Activated CD4-positive, alpha-beta T cell treated with anti-CD3 and anti-CD28 coated beads, Interleukin-2, amount 10 ng/mL, durations not matched to agents 7 days and 5 days (primary cell): ENCODE measurements around the gene ARMH3. TPM values are rescaled to one million over a fixed set of nuclear protein-coding genes. Genes with fewer than 3 reads are reported as not detected.

Experiments
- CTCF ChIA-PET: fragments of 350-600 bp; sonication (Branson Sonifier 250); formaldehyde crosslinking; loops from one replicate; lab custom pipeline; 2021; ENCODE audit warnings: antibody characterized with exemption; lab: Charles Lee
- POLR2A ChIA-PET: fragments of 350-600 bp; sonication (Branson Sonifier 250); formaldehyde crosslinking; loops from one replicate; lab custom pipeline; 2021; ENCODE audit warnings: antibody characterized with exemption; lab: Charles Lee
- DNase-seq: peaks from one replicate; pipeline ENCODE4 v3.0.0-alpha.2; 2020
- H3K27ac Mint-ChIP-seq: one replicate; pipeline ENCODE4 v1.8.0; 2021; ENCODE audit warnings: mild to moderate bottlenecking, moderate library complexity, mixed read lengths
- H3K27me3 Mint-ChIP-seq: one replicate; pipeline ENCODE4 v1.8.0; 2021; ENCODE audit warnings: mixed read lengths
- H3K36me3 Mint-ChIP-seq: one replicate; pipeline ENCODE4 v1.8.0; 2021; ENCODE audit warnings: low read depth, mixed read lengths
- H3K4me1 Mint-ChIP-seq: one replicate; pipeline ENCODE4 v1.8.0; 2021; ENCODE audit warnings: mixed read lengths
- H3K4me3 Mint-ChIP-seq: one replicate; pipeline ENCODE4 v1.8.0; 2021; ENCODE audit warnings: mild to moderate bottlenecking, moderate library complexity, mixed read lengths
- H3K9me3 Mint-ChIP-seq: one replicate; pipeline ENCODE4 v1.8.0; 2021; ENCODE audit warnings: mixed read lengths
- total RNA-seq, 2 experiments: library from RNA; stranded (reverse); gene quantifications; one replicate each; pipeline ENCODE4 v1.2.3, GENCODE V29; 2021

The ARMH3 gene
- total RNA-seq, 2 experiments from 2014 or later, result 22.1 to 23.6 TPM

GRCh38 chr10:101850749-101851148 lies 205.2 kb downstream of the ARMH3 start:
- Mint-ChIP-seq H3K4me1 (no peaks in the 10 kb centered on the region), H3K27me3 (no peaks in the 10 kb centered on the region), H3K36me3 (no peaks in the 10 kb centered on the region), H3K4me3 (no peak overlapping the region), H3K27ac (no peak overlapping the region), H3K9me3 (no peaks in the 10 kb centered on the region)
- CTCF ChIA-PET, result interaction anchor here (1.1 to 4.4 kb wide), 2 partner anchors 10 to 222 kb away, joined by 4 to 35 read pairs; no protein-coding TSS in a partner anchor
- POLR2A ChIA-PET, result no interaction called here
- no peak for DNase-seq

GRCh38 chr10:101848894-101849351 lies 207.1 kb downstream of the ARMH3 start:
- Mint-ChIP-seq H3K36me3 (no peaks in the 10 kb centered on the region), H3K4me1 (peaks cover 6% of the 10 kb centered on the region), H3K4me3 (no peak overlapping the region), H3K9me3 (no peaks in the 10 kb centered on the region), H3K27ac (no peak overlapping the region), H3K27me3 (no peaks in the 10 kb centered on the region)
- CTCF ChIA-PET, result interaction anchor here (0.6 to 4.4 kb wide), 4 partner anchors 8 to 130 kb away, joined by 3 to 35 read pairs (median 4); no protein-coding TSS in a partner anchor
- POLR2A ChIA-PET, result no interaction called here
- DNase-seq, result no peak

- no peak overlapping the region for H3K4me3 Mint-ChIP-seq
- DNase-seq, result no peak
- CTCF ChIA-PET, result interaction anchor here (0.6 to 4.4 kb wide), 4 partner anchors 8 to 131 kb away, joined by 3 to 35 read pairs (median 4); no protein-coding TSS in a partner anchor
- H3K4me1 Mint-ChIP-seq, result peaks cover 8% of the 10 kb centered on the region
- no peaks in the 10 kb centered on the region for H3K36me3 Mint-ChIP-seq
- POLR2A ChIA-PET, result no interaction called here
- no peaks in the 10 kb centered on the region for H3K9me3 Mint-ChIP-seq
- peaks cover 1% of the 10 kb centered on the region for H3K27me3 Mint-ChIP-seq
- H3K27ac Mint-ChIP-seq, result no peak overlapping the region
Observed at GRCh38 chr10:101848408-101848807, 207.6 kb downstream of the ARMH3 start.

- POLR2A ChIA-PET, result no interaction called here
- Mint-ChIP-seq H3K9me3 (no peaks in the 10 kb centered on the region), H3K36me3 (no peaks in the 10 kb centered on the region), H3K4me1 (peaks cover 30% of the 10 kb centered on the region), H3K27me3 (peaks cover 21% of the 10 kb centered on the region), H3K4me3 (no peak overlapping the region), H3K27ac (no peak overlapping the region)
- no peak for DNase-seq
- CTCF ChIA-PET, result interaction anchor here (0.6 to 1.9 kb wide), 7 partner anchors 9 to 812 kb away, joined by 3 to 6 read pairs (median 3); no protein-coding TSS in a partner anchor
Observed at GRCh38 chr10:101845893-101846292, 210.1 kb downstream of the ARMH3 start.

- H3K36me3 Mint-ChIP-seq, result no peaks in the 10 kb centered on the region
- H3K9me3 Mint-ChIP-seq, result no peaks in the 10 kb centered on the region
- peak; percentile 53 for DNase-seq
- POLR2A ChIA-PET, result no interaction called here
- CTCF ChIA-PET, result interaction anchor here (0.6 to 5.1 kb wide), 7 partner anchors 7 to 229 kb away, joined by 3 to 35 read pairs (median 3); no protein-coding TSS in a partner anchor
- peak within 1 kb of the TSS; percentile 5 for H3K27ac Mint-ChIP-seq
- H3K27me3 Mint-ChIP-seq, result peaks cover 23% of the 10 kb centered on the region
- H3K4me1 Mint-ChIP-seq, result peaks cover 48% of the 10 kb centered on the region
- peak within 1 kb of the TSS; percentile 54 for H3K4me3 Mint-ChIP-seq
Observed at GRCh38 chr10:101843032-101844021, 212.6 kb downstream of the ARMH3 start, which contains the start of gene KCNIP2. KCNIP2 (minus strand) TSS chr10:101843800; CDS start chr10:101843568, 232 bp downstream.

GRCh38 chr10:101841826-101842225 lies 214.1 kb downstream of the ARMH3 start:
- ChIA-PET POLR2A (no interaction called here), CTCF (interaction anchor here (0.5 to 5.1 kb wide), 24 partner anchors 8 to 636 kb away, joined by 3 to 47 read pairs (median 6); partner anchors contain the start of gene OGA)
- peaks cover 48% of the 10 kb centered on the region for H3K4me1 Mint-ChIP-seq
- H3K36me3 Mint-ChIP-seq, result no peaks in the 10 kb centered on the region
- peaks cover 23% of the 10 kb centered on the region for H3K27me3 Mint-ChIP-seq
- H3K4me3 Mint-ChIP-seq, result no peak overlapping the region
- H3K27ac Mint-ChIP-seq, result no peak overlapping the region
- H3K9me3 Mint-ChIP-seq, result no peaks in the 10 kb centered on the region
- no peak for DNase-seq

GRCh38 chr10:101840741-101841453 lies 215.1 kb downstream of the ARMH3 start:
- H3K4me3 Mint-ChIP-seq, result peak overlapping the region; percentile 73
- ChIA-PET POLR2A (interaction anchor here (1.2 kb wide), 1 partner anchor 169 kb away, joined by 3 read pairs; no protein-coding TSS in a partner anchor), CTCF (interaction anchor here (0.5 to 5.1 kb wide), 47 partner anchors 9 to 637 kb away, joined by 3 to 47 read pairs (median 4); partner anchors contain the start of genes ARMH3 and OGA)
- H3K27ac Mint-ChIP-seq, result no peak overlapping the region
- H3K4me1 Mint-ChIP-seq, result peaks cover 50% of the 10 kb centered on the region
- no peaks in the 10 kb centered on the region for H3K36me3 Mint-ChIP-seq
- DNase-seq, result peak; percentile 75
- H3K27me3 Mint-ChIP-seq, result peaks cover 23% of the 10 kb centered on the region
- H3K9me3 Mint-ChIP-seq, result no peaks in the 10 kb centered on the region

GRCh38 chr10:101840102-101840684 lies 215.8 kb downstream of the ARMH3 start:
- H3K4me3 Mint-ChIP-seq, result peak overlapping the region; percentile 73
- H3K9me3 Mint-ChIP-seq, result no peaks in the 10 kb centered on the region
- CTCF ChIA-PET, result interaction anchor here (0.7 to 5.1 kb wide), 38 partner anchors 8 to 281 kb away, joined by 3 to 47 read pairs (median 4); partner anchors contain the start of genes ARMH3 and OGA
- DNase-seq, result peak; percentile 49
- POLR2A ChIA-PET, result interaction anchor here (1.2 kb wide), 1 partner anchor 170 kb away, joined by 3 read pairs; no protein-coding TSS in a partner anchor
- no peaks in the 10 kb centered on the region for H3K36me3 Mint-ChIP-seq
- H3K27me3 Mint-ChIP-seq, result peaks cover 23% of the 10 kb centered on the region
- peaks cover 54% of the 10 kb centered on the region for H3K4me1 Mint-ChIP-seq
- no peak overlapping the region for H3K27ac Mint-ChIP-seq

GRCh38 chr10:101839416-101840063 lies 216.4 kb downstream of the ARMH3 start:
- no peak overlapping the region for H3K27ac Mint-ChIP-seq
- H3K27me3 Mint-ChIP-seq, result peaks cover 23% of the 10 kb centered on the region
- peak; percentile 57 for DNase-seq
- peaks cover 60% of the 10 kb centered on the region for H3K4me1 Mint-ChIP-seq
- ChIA-PET POLR2A (interaction anchor here (0.6 to 1.2 kb wide), 2 partner anchors 170 to 213 kb away, joined by 3 to 4 read pairs; no protein-coding TSS in a partner anchor), CTCF (interaction anchor here (0.5 to 5.1 kb wide), 8 partner anchors 10 to 468 kb away, joined by 3 to 47 read pairs (median 18); partner anchors contain the start of genes ARMH3 and OGA)
- no peaks in the 10 kb centered on the region for H3K36me3 Mint-ChIP-seq
- peak overlapping the region; percentile 73 for H3K4me3 Mint-ChIP-seq
- H3K9me3 Mint-ChIP-seq, result no peaks in the 10 kb centered on the region

- H3K4me1 Mint-ChIP-seq, result peaks cover 60% of the 10 kb centered on the region
- no peaks in the 10 kb centered on the region for H3K9me3 Mint-ChIP-seq
- DNase-seq, result no peak
- H3K27ac Mint-ChIP-seq, result no peak overlapping the region
- CTCF ChIA-PET, result interaction anchor here (0.5 to 5.1 kb wide), 6 partner anchors 11 to 468 kb away, joined by 3 to 47 read pairs (median 18); partner anchors contain the start of genes ARMH3 and OGA
- H3K36me3 Mint-ChIP-seq, result no peaks in the 10 kb centered on the region
- POLR2A ChIA-PET, result interaction anchor here (0.6 kb wide), 1 partner anchor 214 kb away, joined by 4 read pairs; no protein-coding TSS in a partner anchor
- no peak overlapping the region for H3K4me3 Mint-ChIP-seq
- H3K27me3 Mint-ChIP-seq, result peaks cover 23% of the 10 kb centered on the region
Observed at GRCh38 chr10:101839002-101839401, 217.0 kb downstream of the ARMH3 start.

- peaks cover 63% of the 10 kb centered on the region for H3K4me1 Mint-ChIP-seq
- H3K4me3 Mint-ChIP-seq, result no peak overlapping the region
- ChIA-PET POLR2A (no interaction called here), CTCF (interaction anchor here (5.1 kb wide), 1 partner anchor 12 kb away, joined by 35 read pairs; no protein-coding TSS in a partner anchor)
- H3K36me3 Mint-ChIP-seq, result no peaks in the 10 kb centered on the region
- H3K27me3 Mint-ChIP-seq, result peaks cover 22% of the 10 kb centered on the region
- no peaks in the 10 kb centered on the region for H3K9me3 Mint-ChIP-seq
- H3K27ac Mint-ChIP-seq, result no peak overlapping the region
- DNase-seq, result no peak
Observed at GRCh38 chr10:101838416-101838970, 217.5 kb downstream of the ARMH3 start.
